ENCODE measurements around the gene CDH26. TPM values are rescaled to one million over a fixed set of nuclear protein-coding genes. Genes with fewer than 3 reads are reported as not detected.

CDH26 gene
- total and polyA plus RNA-seq, 5 experiments from 2014 or later = 0.07 to 4.5 (median 4.3) TPM; not detected in 2

GRCh38 chr20:60056407-60057122 is 98.3 kb downstream of the CDH26 start:
- POLR2A ChIA-PET = no interaction called here
- Mint-ChIP-seq H3K27ac (peak overlapping the region; percentile 46 to 94 (median 84)), H3K4me1 (peaks cover 29 to 66% (median 53%) of the 10 kb centered on the region in 4 donors), H3K27me3 (no peaks in the 10 kb centered on the region), H3K36me3 (no peaks in the 10 kb centered on the region), H3K9me3 (no peaks in the 10 kb centered on the region), H3K4me3 (peak overlapping the region in 9 of 10 donors; percentile 51 to 83 (median 72))
- DNase-seq (no peak), ATAC-seq (no peak)

DNA sequence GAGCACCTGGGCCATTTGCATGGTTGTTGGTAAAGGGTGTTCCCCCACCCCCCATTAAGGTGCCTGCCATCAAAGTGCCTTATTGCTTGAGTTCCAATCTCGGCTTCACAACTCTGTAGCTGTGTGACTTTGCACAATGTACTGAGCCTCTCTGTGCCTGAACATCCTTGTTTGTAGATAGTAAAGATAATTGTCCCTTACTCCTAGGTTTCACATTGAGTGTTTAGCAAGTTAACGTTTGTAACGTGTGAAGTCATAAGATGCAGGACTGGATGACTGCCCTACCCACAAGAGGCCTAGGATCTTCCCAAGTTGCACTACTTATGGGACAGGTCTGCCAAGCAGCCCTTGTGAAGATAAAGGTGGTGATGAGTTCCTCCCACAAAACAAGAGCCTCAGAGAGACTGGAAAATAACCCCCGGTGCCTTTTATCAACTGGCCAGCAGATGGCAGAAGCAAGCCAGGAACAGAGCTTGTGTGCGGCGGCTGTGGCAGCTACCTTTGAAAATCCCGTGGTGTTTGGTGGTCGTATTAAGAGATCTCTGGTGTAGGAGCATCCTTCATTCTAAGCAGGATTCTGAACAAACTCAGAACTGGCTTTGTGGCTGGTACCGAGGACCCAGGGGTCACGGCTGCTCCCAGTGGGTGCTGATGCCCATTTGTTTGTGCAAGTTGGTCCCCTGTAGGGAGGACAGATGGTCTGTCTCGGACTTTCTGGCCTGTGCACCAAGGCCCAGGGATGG is 99.1 kb downstream of the CDH26 start:
- POLR2A ChIA-PET = no interaction called here
- Mint-ChIP-seq H3K4me1 (peaks cover 29 to 73% (median 53%) of the 10 kb centered on the region in 4 donors), H3K9me3 (no peaks in the 10 kb centered on the region), H3K36me3 (no peaks in the 10 kb centered on the region), H3K27me3 (no peaks in the 10 kb centered on the region), H3K27ac (peak overlapping the region; percentile 10 to 94 (median 76)), H3K4me3 (peak overlapping the region; percentile 10 to 83 (median 62))
- DNase-seq = peak; percentile 37 to 82 (median 62)
- peak; percentile 51 to 67 for ATAC-seq

GRCh38 chr20:60057866-60058807 is 99.9 kb downstream of the CDH26 start:
- peaks cover 29 to 75% (median 53%) of the 10 kb centered on the region in 4 donors for H3K4me1 Mint-ChIP-seq
- no peaks in the 10 kb centered on the region for H3K27me3 Mint-ChIP-seq
- H3K36me3 Mint-ChIP-seq = no peaks in the 10 kb centered on the region
- ATAC-seq = peak; percentile 59 to 67
- DNase-seq = peak; percentile 6 to 68 (median 27)
- peak overlapping the region; percentile 67 to 94 (median 84) for H3K27ac Mint-ChIP-seq
- peak overlapping the region in 9 of 10 donors; percentile 34 to 83 (median 67) for H3K4me3 Mint-ChIP-seq
- POLR2A ChIA-PET = interaction anchor here (0.8 kb wide), 1 partner anchor 205 kb away, joined by 3 read pairs; no protein-coding TSS in a partner anchor
- H3K9me3 Mint-ChIP-seq = no peaks in the 10 kb centered on the region

- H3K4me3 Mint-ChIP-seq = peak overlapping the region in 6 of 10 donors; percentile 42 to 83 (median 69)
- H3K36me3 Mint-ChIP-seq = no peaks in the 10 kb centered on the region
- ATAC-seq (no peak), DNase-seq (no peak)
- H3K4me1 Mint-ChIP-seq = peaks cover 29 to 76% (median 56%) of the 10 kb centered on the region in 4 donors
- H3K27ac Mint-ChIP-seq = peak overlapping the region in 9 of 10 donors; percentile 46 to 94 (median 79)
- POLR2A ChIA-PET = no interaction called here
- no peaks in the 10 kb centered on the region for H3K9me3 Mint-ChIP-seq
- H3K27me3 Mint-ChIP-seq = no peaks in the 10 kb centered on the region
These were observed 100.7 kb downstream of the CDH26 start for GRCh38 chr20:60058879-60059278.

DNA sequence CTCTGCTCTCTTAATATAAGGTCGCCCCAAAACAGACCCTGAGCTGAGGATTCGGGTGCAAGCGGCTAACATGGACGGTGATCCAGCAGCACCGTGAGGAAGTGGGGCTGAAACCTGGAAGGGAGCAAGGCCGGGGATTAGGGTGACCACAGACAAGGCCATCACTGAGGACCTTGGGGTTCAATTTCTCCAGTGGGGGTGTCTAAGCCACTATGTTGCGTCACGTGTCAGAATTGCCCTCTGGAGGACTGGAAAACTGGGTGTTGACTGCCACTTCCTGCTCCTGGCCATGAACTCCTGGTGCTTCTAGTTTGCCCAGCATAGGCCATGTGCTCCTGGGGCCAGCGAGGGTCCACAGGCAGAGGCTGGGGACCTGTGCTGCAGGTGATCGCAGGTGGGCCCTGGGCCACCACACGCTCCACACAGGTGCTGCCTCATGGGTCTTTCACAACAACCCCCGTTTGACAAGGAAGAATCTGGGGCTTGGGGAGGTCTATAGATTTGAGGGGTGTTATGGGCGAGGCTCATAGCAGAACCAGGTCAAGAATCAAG is 101.9 kb downstream of the CDH26 start:
- ATAC-seq = no peak
- Mint-ChIP-seq H3K4me3 (no peak overlapping the region), H3K4me1 (peaks cover 25 to 76% (median 55%) of the 10 kb centered on the region in 4 donors), H3K27me3 (no peaks in the 10 kb centered on the region), H3K9me3 (no peaks in the 10 kb centered on the region), H3K36me3 (no peaks in the 10 kb centered on the region), H3K27ac (peak overlapping the region in 1 of 10 donors; percentile 34)
- POLR2A ChIA-PET = no interaction called here
- no peak for DNase-seq

DNA sequence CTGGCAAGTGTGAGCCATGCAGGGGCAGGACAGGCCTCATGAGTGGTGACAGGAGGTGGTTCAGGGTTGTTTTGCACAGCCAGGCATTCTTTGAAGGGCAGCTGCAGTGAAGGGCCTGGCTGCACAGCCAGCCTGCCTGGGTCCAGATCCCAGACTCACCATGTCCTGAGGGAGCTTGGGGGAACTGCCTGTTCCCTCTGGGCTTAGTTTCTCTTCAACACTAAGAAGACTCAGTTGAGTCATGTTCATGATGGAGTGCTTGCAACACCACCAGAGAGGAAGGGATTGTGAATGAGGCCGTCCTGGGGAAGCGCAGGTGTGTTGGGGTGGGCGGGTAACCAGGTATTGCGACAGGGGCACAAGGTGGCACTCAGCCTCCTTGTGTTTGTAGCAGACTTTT is 102.4 kb downstream of the CDH26 start:
- no peak for DNase-seq
- Mint-ChIP-seq H3K4me1 (peaks cover 22 to 71% (median 50%) of the 10 kb centered on the region in 4 donors), H3K27ac (peak overlapping the region in 1 of 10 donors; percentile 34)

GRCh38 chr20:60062431-60063047 is 104.3 kb downstream of the CDH26 start:
- H3K27ac Mint-ChIP-seq = peak overlapping the region in 1 of 10 donors; percentile 57
- POLR2A ChIA-PET = no interaction called here
- no peak for DNase-seq
- H3K36me3 Mint-ChIP-seq = no peaks in the 10 kb centered on the region
- H3K4me3 Mint-ChIP-seq = no peak overlapping the region
- H3K4me1 Mint-ChIP-seq = peaks cover 8 to 51% (median 31%) of the 10 kb centered on the region in 4 donors
- no peak for ATAC-seq
- no peaks in the 10 kb centered on the region for H3K27me3 Mint-ChIP-seq
- no peaks in the 10 kb centered on the region for H3K9me3 Mint-ChIP-seq

More for the DNA sequence above, 102.4 kb downstream of the CDH26 start:
- no peaks in the 10 kb centered on the region for H3K27me3 Mint-ChIP-seq
- POLR2A ChIA-PET = no interaction called here
- H3K9me3 Mint-ChIP-seq = no peaks in the 10 kb centered on the region
- no peak overlapping the region for H3K4me3 Mint-ChIP-seq
- no peaks in the 10 kb centered on the region for H3K36me3 Mint-ChIP-seq
- ATAC-seq = no peak

DNA sequence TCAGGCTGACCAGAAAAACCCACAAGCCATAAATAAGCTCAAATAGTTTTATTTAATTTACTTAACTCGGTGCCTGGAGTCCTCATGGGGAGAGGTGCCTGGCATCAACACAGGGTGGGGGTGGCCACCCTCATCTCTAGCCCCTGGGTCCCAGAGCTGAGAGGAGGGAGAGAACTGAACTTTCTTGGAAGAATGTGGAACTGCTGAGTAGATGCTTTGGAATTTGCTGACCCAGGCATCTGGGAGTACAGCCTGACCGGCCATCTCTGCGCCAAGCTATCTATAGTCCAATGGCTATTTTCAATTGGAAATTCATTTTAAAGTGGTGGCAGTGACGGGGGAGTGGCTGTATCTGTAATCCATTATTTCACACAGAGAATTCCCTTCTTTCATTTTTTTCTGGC is 104.8 kb downstream of the CDH26 start:
- no peaks in the 10 kb centered on the region for H3K36me3 Mint-ChIP-seq
- ATAC-seq = no peak
- H3K4me1 Mint-ChIP-seq = peaks cover 3 to 46% (median 26%) of the 10 kb centered on the region in 4 donors
- H3K27me3 Mint-ChIP-seq = no peaks in the 10 kb centered on the region
- DNase-seq = no peak
- no peak overlapping the region for H3K4me3 Mint-ChIP-seq
- H3K9me3 Mint-ChIP-seq = no peaks in the 10 kb centered on the region
- POLR2A ChIA-PET = no interaction called here
- H3K27ac Mint-ChIP-seq = peak overlapping the region in 4 of 10 donors; percentile 41 to 72 (median 52)

DNA sequence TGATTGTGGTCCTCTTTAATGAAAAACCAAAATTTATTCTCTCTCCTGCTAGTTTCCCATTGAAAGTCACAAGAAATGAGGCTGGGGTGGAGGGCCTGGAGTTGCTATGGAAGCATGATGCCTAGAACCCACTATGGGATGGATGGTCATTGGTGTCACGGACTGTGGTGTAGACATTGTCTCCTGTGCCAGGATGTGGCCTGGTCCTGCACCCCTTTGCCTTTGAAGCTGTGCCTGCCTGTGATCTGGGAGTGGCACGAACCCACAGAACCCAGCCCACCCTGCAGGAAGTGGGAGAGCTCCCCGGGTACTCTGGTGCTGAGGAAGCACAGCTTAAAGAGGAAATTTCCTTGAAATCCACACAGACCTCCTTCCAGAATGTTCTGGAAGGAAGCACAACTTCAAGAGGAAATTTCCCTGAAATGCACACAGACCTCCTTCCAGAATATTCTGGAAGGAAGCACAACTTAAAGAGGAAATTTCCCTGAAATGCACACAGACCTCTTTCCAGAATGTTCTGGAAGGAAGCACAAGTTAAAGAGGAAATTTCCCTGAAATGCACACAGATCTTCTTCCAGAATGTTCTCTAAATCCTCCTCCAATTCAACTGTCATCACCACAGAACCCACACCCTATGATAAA is 105.6 kb downstream of the CDH26 start:
- H3K36me3 Mint-ChIP-seq = no peaks in the 10 kb centered on the region
- DNase-seq (no peak), ATAC-seq (no peak)
- H3K27ac Mint-ChIP-seq = peak overlapping the region in 5 of 10 donors; percentile 10 to 72 (median 41)
- H3K4me3 Mint-ChIP-seq = no peak overlapping the region
- peaks cover 1 to 38% (median 18%) of the 10 kb centered on the region in 4 donors for H3K4me1 Mint-ChIP-seq
- POLR2A ChIA-PET = no interaction called here
- H3K27me3 Mint-ChIP-seq = no peaks in the 10 kb centered on the region
- H3K9me3 Mint-ChIP-seq = no peaks in the 10 kb centered on the region
